GM19099 (cell line): Measurements from ENCODE around the gene CCDC154.

Experiments used
- POLR2A ChIP-seq: IDR thresholded peaks from 3 replicates; pipeline ENCODE4 v1.6.1; 2011; ENCODE audit warnings: low read depth; ENCODE audit not compliant: insufficient read length; ENCODE audit errors: extremely low read depth

CCDC154 gene

DNA sequence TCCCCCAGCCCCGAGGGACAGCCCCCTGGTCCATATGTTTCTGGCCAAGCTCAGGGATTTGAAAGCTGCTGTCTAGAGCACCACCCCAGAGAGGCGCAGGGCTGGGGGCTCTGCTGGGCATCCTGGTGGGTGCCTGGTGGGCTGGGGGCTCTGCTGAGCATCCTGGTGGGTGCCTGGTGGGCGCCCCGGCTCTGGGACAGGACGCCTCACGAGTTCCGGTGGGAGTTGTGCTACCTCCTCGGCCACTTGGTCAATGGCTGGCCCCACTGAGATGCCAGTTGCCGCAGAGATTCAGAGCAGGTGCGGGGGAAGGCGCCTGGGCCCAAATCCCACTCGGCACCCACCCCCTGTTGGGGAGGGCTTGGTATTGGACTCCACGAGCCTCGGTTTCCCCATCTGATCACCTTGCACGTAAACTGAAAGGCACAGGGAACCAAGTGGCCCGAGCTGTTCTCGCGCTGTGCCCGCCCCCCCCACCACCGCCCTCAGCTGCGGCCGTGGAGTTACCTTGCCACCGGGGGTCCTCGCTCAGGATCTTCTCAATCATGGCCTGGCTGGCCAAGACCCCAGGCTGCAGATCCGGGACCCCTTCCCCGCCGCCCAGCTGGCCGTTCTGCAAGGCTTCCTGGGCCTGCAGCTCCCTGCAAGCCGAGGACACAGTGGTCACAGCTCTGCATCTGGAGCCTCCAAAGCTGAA, 43.1 kb downstream of the CCDC154 start:
- no peak for TF ChIP-seq POLR2A

DNA sequence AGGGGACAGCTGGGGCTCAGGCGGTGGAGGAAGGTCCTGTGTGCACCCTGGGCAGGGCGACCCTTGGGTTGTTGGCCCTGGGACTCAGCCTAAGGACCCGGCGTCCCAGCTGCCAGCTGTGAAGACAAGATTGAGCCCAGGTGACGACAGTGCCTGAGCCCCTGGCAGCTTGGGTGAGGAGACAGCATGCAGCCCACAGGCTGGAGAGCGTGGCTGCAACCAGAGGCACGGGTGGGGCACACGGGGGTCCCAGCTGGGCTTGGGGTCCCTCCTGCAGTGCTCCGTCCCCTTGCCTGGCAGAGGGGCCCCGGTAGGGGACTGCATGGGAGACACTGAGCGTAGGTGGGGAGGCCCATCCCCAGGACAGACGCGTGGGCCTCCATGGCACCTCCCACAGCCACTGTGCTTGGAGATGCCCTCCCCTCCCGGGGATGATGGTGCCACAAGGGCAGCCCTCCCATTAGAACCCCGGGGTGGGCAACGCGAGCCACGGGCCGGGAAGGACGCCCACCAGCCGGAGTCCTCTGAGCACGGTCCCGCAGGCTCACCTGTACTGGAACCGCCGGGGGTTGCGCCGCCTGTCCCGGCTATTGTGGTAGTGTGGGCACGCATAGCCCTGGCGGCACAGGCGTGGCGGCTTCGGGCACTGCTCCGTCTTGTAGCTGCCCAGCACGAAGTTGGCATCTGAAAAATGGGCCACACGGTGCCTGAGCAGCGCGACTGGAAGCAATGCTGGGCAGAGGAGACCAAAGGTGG, 45.4 kb downstream of the CCDC154 start:
- TF ChIP-seq POLR2A: no peak

DNA sequence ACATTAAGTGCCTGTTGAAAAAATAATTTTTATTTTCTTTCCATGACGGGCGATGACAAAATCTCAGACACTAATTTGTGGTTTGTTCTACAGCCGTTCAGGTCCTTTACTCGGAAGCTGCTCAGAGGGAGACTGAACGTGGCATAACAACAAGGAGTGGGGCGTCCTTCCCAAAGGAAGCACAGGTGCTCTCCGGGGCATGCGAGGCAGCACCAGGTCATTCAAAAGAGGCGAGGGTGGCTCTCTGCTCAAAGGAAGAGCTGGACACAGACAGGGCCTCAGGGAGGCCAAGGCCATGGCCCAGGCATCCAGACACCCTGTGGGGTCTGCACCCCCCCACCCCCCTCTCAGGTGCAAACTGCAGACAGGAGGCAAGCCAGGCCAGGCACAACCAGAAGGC, 46.0 kb downstream of the CCDC154 start:
- no peak for TF ChIP-seq POLR2A

- TF ChIP-seq POLR2A: no peak
These were observed 46.6 kb downstream of the CCDC154 start for GRCh38 chr16:1397779-1398178.

- no peak for TF ChIP-seq POLR2A
These were observed 48.8 kb downstream of the CCDC154 start for GRCh38 chr16:1395444-1396031.

- no peak for TF ChIP-seq POLR2A
These were observed 49.9 kb downstream of the CCDC154 start for GRCh38 chr16:1394367-1394951.

DNA sequence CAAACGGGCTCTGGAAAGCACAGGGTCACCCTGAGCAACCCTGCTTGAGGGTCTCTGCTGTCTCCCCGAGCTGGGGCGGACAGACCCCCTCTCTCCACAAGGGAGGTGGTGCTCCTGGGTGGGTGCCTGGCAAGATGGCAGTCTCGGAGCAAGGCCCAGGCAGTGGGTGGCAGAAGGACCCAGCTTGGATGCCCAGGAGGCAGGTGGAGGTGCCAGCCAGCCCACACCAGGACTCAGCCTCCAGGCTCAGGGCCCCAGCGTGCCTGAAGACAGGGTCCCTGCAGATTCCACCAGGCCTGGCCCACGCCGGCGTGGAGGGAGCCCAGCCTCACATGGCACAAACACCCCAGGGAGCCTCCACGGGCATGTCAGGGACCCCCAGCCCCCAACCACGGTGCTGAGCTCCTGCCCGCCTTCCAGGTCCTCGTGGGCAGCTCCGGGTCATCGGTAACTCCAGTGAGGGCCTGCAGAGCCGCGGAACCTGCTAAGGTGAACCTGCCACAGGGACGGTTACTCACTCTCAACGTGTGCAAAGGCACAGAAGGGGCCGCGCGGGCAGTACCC, 50.7 kb downstream of the CCDC154 start:
- TF ChIP-seq POLR2A: no peak

DNA sequence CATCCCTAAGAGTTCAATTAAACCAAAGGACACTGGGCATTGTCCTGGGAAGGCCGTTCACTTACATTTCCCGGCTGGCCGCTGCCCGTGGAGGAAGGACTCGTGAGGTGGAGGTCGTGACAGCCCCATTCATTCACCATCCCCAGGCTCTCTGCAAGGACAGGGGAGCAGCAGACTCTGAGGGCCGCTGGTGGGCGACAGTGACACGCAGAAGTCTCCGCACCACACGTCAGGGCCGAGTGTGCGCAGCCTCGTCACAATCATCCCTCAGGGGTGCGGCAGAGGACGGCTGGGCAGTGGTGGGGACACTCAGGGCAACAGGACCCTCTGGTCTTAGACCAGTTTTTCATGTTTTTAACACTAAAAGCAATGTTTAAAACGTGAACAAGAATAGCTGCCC, 51.5 kb downstream of the CCDC154 start:
- TF ChIP-seq POLR2A: no peak

DNA sequence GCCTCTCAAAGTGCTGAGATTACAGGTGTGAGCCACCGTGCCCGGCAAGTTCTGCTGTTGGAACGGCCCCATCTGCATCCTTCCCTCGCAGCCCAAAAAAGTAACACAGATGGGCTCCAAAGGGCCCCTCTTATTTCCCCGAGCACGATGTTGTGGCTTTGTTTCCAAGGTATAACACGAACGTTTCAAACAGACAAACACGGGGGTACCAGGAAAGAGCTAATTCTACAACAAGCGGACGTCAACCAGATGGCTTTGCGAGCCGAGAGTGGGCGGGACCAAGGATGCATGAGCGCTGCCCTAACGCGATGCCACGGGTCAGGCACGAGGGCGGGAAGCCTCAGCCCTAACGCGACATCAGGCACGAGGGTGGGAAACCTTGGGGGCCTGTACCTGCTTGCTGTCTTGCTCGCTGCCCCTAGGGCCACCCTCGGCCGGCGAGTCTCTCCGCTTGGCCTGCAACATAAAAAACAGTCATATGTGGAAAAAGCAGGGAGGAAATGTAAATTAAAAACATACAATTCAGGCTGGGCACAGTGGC, 54.0 kb downstream of the CCDC154 start:
- TF ChIP-seq POLR2A: no peak

DNA sequence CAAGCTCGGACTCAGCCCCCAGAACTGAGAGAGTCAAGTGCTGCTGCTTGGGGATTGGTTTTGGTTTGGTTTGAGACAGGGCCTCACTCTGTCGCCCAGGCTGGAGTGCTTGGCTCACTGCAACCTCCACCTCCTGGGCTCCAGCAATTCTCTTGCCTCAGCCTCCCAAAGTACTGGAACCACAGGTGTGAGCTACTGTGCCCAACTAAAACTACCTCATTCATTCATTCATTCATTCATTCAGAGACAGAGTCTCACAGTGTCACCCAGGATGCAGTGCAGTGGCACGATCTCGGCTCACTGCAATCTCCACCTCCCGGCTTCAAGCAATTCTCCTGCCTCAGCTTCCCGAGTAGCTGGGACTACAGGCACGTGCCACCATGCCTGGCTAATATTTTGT, 54.6 kb downstream of the CCDC154 start:
- TF ChIP-seq POLR2A: no peak

DNA sequence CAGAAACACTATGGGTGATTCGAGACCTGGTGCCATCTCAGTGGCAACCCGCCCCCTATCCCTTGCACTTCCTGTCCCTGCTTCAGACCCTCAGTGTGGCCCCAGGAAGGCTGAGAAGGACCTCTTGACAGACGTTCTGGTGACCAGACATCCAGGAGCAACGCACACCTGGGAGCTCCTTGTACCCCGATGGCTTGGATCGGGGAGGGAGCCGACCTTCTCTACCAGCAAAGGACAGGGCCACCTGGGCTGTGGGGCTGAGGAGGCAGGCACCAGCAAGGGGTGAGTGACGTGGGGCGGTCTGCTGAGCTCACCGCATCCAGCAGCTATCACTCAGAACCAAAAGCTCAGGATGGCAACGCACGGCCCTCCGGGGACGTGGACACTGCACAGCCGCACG, 57.0 kb downstream of the CCDC154 start:
- no peak for TF ChIP-seq POLR2A

- TF ChIP-seq POLR2A: no peak
These were observed 59.1 kb downstream of the CCDC154 start for GRCh38 chr16:1385232-1385631.
